Panc1 (cell line): ENCODE results near the gene SMIM24. TPM values are rescaled to one million over a fixed set of nuclear protein-coding genes. Genes with fewer than 3 reads are reported as not detected.

Experiments
- ATAC-seq: fragments of 200-7000 bp; cut with Tn5 transposase; 2 replicates; pipeline ENCODE4 v1.9.1; 2020; ENCODE audit warnings: mild to moderate bottlenecking, moderate library complexity
- BruUV-seq: library from RNA; stranded (reverse); fragments of 400-500 nt; replicated peaks from 2 replicates; lab custom pipeline; 2021; lab: Mats Ljungman, UMichigan
- CTCF ChIA-PET: fragments of 300-600 bp; sonication (Branson Sonifier 250); formaldehyde crosslinking; loops from one replicate; lab custom pipeline; 2022; ENCODE audit warnings: antibody characterized with exemption; lab: Charles Lee
- POLR2A ChIA-PET: fragments of 300-600 bp; sonication (Branson Sonifier 250); formaldehyde crosslinking; loops from one replicate; lab custom pipeline; 2022; ENCODE audit warnings: antibody characterized with exemption; lab: Charles Lee
- DNase-seq: peaks from one replicate; pipeline ENCODE4 v3.0.0-alpha.2; 2010; ENCODE audit warnings: low read depth, low spot score
- H3K27ac ChIP-seq: 2 replicates; pipeline ENCODE4 v1.5.1; 2011; ENCODE audit warnings: mild to moderate bottlenecking, low read length, inconsistent platforms
- H3K27me3 ChIP-seq: fragments of 200-500 bp; sonication (Bioruptor generic); 2 replicates; pipeline ENCODE4 v1.6.0; 2014; ENCODE audit warnings: low read length, inconsistent platforms; ENCODE audit not compliant: control insufficient read depth, insufficient read depth
- H3K36me3 ChIP-seq: fragments of 200-500 bp; sonication (Bioruptor generic); 2 replicates; pipeline ENCODE4 v1.5.1; 2014; ENCODE audit warnings: inconsistent platforms, mild to moderate bottlenecking, low read length, moderate library complexity; ENCODE audit not compliant: control insufficient read depth, insufficient read depth
- H3K4me1 ChIP-seq: 2 replicates; pipeline ENCODE4 v1.5.1; 2011; ENCODE audit warnings: inconsistent platforms, mild to moderate bottlenecking, low read length, moderate library complexity; ENCODE audit not compliant: control insufficient read depth, insufficient read depth
- H3K4me3 ChIP-seq, 2 experiments: 2 replicates each; pipeline ENCODE4 v1.5.1; 2011 to 2012; ENCODE audit warnings: low read depth in 2 of 2, low read length in 2 of 2, mild to moderate bottlenecking in 2 of 2, inconsistent platforms in 1 of 2, moderate library complexity in 1 of 2
- H3K9me3 ChIP-seq: fragments of 200-500 bp; sonication (Bioruptor generic); 2 replicates; pipeline ENCODE4 v1.5.1; 2014; ENCODE audit warnings: low read depth, mild to moderate bottlenecking, inconsistent platforms, low read length, moderate library complexity; ENCODE audit not compliant: control insufficient read depth, insufficient read depth
- POLR2AphosphoS5 ChIP-seq: IDR thresholded peaks from 2 replicates; pipeline ENCODE4 v1.6.1; 2012; ENCODE audit warnings: mild to moderate bottlenecking, low read depth, low read length, moderate library complexity
- SIN3A ChIP-seq: IDR thresholded peaks from 2 replicates; pipeline ENCODE4 v1.6.1; 2012; ENCODE audit warnings: low read depth, mild to moderate bottlenecking, low read length, moderate library complexity, borderline replicate concordance; ENCODE audit not compliant: insufficient read depth
- TCF7L2 ChIP-seq: IDR thresholded peaks from 2 replicates; pipeline ENCODE4 v1.6.1; 2011; ENCODE audit warnings: mild to moderate bottlenecking, low read depth, low read length, inconsistent platforms
- in situ Hi-C: cut with HindIII; loops from 2 replicates; pipeline ENCODE4 v1.10.0; 2016; ENCODE audit warnings: low sequenced_read_pairs, low pct_unique_long_range_greater_than_20kb
- intact Hi-C: fragments of 100-400 bp; cut with micrococcal nuclease; formaldehyde crosslinking; loops from one replicate; pipeline ENCODE4 v1.10.0; 2022; ENCODE audit not compliant: unreplicated experiment
- total RNA-seq: library from RNA; stranded (reverse); gene quantifications from one replicate; pipeline ENCODE4 v1.2.1, GENCODE V29; 2021; ENCODE audit not compliant: unreplicated experiment
- TF ChIP-seq, protein P1 (sequence below), 2 experiments: IDR thresholded peaks; 2 replicates each; pipeline ENCODE4 v1.6.1; 2011 to 2012; ENCODE audit warnings: low read depth in 2 of 2, control low read depth in 1 of 2, low read length in 1 of 2, mild to moderate bottlenecking in 1 of 2, moderate library complexity in 1 of 2; ENCODE audit not compliant: insufficient read depth in 1 of 2
- TF ChIP-seq, protein P2 (sequence below): fragments of 450-650 bp; IDR thresholded peaks from 2 replicates; pipeline ENCODE4 v1.5.1; 2017; ENCODE audit warnings: mild to moderate bottlenecking

SMIM24 gene
- total RNA-seq, 1 experiment from 2014 or later: 0.28 TPM

DNA sequence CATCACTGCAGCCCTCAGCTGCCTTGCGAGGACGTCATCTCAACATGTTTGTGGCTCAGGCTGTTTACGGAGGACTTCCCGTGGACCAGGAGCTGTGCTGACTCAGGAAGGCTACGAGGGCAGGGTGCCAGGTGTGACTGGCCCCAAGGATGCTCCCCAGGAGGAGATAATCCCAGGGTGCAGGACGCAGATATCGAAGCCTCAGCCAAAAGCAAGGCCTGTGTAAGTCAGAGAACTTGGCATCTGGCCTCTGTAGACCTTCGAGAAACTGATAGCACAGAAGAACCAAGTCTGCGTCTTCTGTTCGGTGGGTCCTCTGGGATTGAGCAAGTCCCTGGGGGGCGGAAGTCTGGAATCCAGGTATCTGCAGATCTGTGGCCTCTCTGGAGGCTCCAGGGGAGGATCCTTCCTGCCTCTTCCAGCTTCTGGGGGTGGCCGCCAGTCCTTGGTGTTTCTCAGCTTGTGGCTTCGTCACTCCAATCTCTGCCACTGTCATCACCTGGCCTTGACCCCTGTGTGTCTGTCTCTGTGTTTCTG lies 22.8 kb upstream of the SMIM24 start:
- H3K4me1 ChIP-seq: no peaks in the 10 kb centered on the region
- ChIA-PET CTCF (interaction anchor here (0.7 kb wide), 1 partner anchor 191 kb away, joined by 7 read pairs; no protein-coding TSS in a partner anchor), POLR2A (no interaction called here)
- ATAC-seq (no peak), DNase-seq (no peak)
- intact Hi-C loops (no loop called here), in situ Hi-C loops (no loop called here)
- H3K4me3 ChIP-seq: no peak overlapping the region
- H3K9me3 ChIP-seq: no peaks in the 10 kb centered on the region
- TF ChIP-seq POLR2AphosphoS5: no peak
- TF ChIP-seq SIN3A: no peak
- TF ChIP-seq TCF7L2: no peak
- TF ChIP-seq, protein P1, sequence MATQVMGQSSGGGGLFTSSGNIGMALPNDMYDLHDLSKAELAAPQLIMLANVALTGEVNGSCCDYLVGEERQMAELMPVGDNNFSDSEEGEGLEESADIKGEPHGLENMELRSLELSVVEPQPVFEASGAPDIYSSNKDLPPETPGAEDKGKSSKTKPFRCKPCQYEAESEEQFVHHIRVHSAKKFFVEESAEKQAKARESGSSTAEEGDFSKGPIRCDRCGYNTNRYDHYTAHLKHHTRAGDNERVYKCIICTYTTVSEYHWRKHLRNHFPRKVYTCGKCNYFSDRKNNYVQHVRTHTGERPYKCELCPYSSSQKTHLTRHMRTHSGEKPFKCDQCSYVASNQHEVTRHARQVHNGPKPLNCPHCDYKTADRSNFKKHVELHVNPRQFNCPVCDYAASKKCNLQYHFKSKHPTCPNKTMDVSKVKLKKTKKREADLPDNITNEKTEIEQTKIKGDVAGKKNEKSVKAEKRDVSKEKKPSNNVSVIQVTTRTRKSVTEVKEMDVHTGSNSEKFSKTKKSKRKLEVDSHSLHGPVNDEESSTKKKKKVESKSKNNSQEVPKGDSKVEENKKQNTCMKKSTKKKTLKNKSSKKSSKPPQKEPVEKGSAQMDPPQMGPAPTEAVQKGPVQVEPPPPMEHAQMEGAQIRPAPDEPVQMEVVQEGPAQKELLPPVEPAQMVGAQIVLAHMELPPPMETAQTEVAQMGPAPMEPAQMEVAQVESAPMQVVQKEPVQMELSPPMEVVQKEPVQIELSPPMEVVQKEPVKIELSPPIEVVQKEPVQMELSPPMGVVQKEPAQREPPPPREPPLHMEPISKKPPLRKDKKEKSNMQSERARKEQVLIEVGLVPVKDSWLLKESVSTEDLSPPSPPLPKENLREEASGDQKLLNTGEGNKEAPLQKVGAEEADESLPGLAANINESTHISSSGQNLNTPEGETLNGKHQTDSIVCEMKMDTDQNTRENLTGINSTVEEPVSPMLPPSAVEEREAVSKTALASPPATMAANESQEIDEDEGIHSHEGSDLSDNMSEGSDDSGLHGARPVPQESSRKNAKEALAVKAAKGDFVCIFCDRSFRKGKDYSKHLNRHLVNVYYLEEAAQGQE (IDR thresholded peaks at IDR 0.05; ENCODE audit: insufficient read depth in 1 of 2, low read depth in 2 of 2, low read length in 1 of 2): no peak
- TF ChIP-seq, protein P2, sequence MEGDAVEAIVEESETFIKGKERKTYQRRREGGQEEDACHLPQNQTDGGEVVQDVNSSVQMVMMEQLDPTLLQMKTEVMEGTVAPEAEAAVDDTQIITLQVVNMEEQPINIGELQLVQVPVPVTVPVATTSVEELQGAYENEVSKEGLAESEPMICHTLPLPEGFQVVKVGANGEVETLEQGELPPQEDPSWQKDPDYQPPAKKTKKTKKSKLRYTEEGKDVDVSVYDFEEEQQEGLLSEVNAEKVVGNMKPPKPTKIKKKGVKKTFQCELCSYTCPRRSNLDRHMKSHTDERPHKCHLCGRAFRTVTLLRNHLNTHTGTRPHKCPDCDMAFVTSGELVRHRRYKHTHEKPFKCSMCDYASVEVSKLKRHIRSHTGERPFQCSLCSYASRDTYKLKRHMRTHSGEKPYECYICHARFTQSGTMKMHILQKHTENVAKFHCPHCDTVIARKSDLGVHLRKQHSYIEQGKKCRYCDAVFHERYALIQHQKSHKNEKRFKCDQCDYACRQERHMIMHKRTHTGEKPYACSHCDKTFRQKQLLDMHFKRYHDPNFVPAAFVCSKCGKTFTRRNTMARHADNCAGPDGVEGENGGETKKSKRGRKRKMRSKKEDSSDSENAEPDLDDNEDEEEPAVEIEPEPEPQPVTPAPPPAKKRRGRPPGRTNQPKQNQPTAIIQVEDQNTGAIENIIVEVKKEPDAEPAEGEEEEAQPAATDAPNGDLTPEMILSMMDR: no peak
- no peaks in the 10 kb centered on the region for H3K27me3 ChIP-seq
- no TSS peak for BruUV-seq
- 0 out of 2 replicates have a peak overlapping the region, but pooled peaks have one; percentile 29 for H3K27ac ChIP-seq
- H3K36me3 ChIP-seq: peaks cover 3% of the 10 kb centered on the region; the same call in 1 of the 2 replicates

DNA sequence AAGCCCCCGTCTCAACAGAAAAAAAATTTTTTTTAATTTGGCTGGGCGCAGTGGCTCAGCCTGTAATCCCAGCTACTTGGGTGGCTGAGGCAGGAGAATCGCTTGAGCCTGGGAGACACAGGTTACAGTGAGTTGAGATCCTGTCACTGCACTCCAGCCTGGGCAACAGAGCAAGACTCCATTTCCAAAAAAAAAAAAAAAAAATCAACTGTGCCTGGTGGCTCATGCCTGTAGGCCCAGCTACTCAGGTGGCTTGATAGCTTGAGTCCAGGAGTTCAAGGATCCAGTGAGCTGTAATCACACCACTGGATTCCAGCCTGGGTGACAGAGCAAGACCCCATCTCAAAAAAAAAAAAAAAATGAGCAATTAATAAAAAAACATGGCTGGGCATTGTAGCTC lies 21.5 kb upstream of the SMIM24 start:
- Histone ChIP-seq H3K4me3 (no peak overlapping the region), H3K9me3 (no peaks in the 10 kb centered on the region), H3K27ac (no peak overlapping the region), H3K4me1 (no peaks in the 10 kb centered on the region), H3K36me3 (peaks cover 2% of the 10 kb centered on the region; the same call in 1 of the 2 replicates), H3K27me3 (no peaks in the 10 kb centered on the region)
- TF ChIP-seq SIN3A (no peak), POLR2AphosphoS5 (no peak), TCF7L2 (no peak)
- TF ChIP-seq, protein P2: no peak
- TF ChIP-seq, protein P1 (IDR thresholded peaks at IDR 0.05; ENCODE audit: insufficient read depth in 1 of 2, low read depth in 2 of 2, low read length in 1 of 2): no peak
- BruUV-seq: no TSS peak
- in situ Hi-C loops: no loop called here
- ATAC-seq (no peak), DNase-seq (no peak)
- intact Hi-C loops: no loop called here
- ChIA-PET CTCF (no interaction called here), POLR2A (no interaction called here)
